C4-2B (cell line): Measurements from ENCODE around the gene PRICKLE2.

ENCODE experiments used
- CTCF ChIP-seq: fragments of 450-650 bp; conservative IDR thresholded peaks from 2 replicates; pipeline ENCODE4 v1.5.1; 2017; ENCODE audit warnings: mild to moderate bottlenecking
- ZFX ChIP-seq: fragments of 450-650 bp; IDR thresholded peaks from 2 replicates; pipeline ENCODE4 v1.6.1; 2017

DNA sequence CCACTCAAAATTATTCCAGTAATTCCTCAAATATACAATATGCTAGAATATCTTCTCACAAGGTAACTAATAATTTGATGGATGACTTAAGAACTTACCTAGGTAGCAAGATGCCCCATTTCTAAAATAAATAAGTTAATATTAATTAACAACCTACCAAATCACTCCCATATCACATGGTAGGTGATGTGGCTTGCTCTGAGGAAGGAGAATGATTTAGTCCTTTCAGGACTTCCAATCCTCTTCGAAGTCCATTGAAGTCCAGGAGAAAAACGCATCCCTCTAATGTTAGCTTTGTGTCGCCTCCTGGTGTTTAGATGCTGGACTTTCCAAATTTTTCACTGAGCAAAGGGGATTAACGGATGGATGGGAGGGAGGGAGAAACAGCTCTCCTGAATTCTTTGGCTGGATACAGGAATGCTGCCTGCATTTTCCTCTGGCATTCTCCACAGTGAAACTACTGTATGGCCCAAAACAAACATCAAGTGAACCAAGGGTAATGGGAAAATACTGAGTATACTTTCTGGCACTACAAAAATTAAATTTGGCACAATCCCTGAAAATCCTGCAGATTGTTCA is 58.6 kb downstream of the PRICKLE2 start:
- TF ChIP-seq CTCF (peak; percentile 35), ZFX (no peak)
